CD8-positive, alpha-beta memory T cell (primary cell): ENCODE results near the gene UBE2Q2. TPM values are rescaled to one million over a fixed set of nuclear protein-coding genes. Genes with fewer than 3 reads are reported as not detected.
"Not testable (repeated sequence)": the region's sequence is repeated elsewhere in the genome, so short reads cannot be mapped to it uniquely, and the experiment has no call there.

Experiments used
- CTCF ChIA-PET: fragments of 350-600 bp; sonication (Branson Sonifier 250); formaldehyde crosslinking; loops from one replicate; lab custom pipeline; 2021; ENCODE audit warnings: antibody characterized with exemption; lab: Charles Lee
- POLR2A ChIA-PET: fragments of 350-600 bp; sonication (Branson Sonifier 250); formaldehyde crosslinking; loops from one replicate; lab custom pipeline; 2021; ENCODE audit warnings: antibody characterized with exemption; lab: Charles Lee
- DNase-seq, 5 donors: peaks; one replicate each; pipeline versions ENCODE4 v3.0.0 to v3.0.0-alpha.2; 2020 to 2022; ENCODE audit warnings: mixed read lengths in 1 of 5
- H3K27ac ChIP-seq: one replicate; pipeline ENCODE4 v1.7.0; 2013; ENCODE audit warnings: low read depth, mild to moderate bottlenecking, low read length, moderate library complexity
- H3K27me3 ChIP-seq: 2 replicates; pipeline ENCODE4 v1.7.0; 2013; ENCODE audit warnings: low read length, mild to moderate bottlenecking; ENCODE audit not compliant: insufficient read depth, poor library complexity, severe bottlenecking
- H3K36me3 ChIP-seq: 2 replicates; pipeline ENCODE4 v1.7.0; 2013; ENCODE audit warnings: mild to moderate bottlenecking, low read length, moderate library complexity; ENCODE audit not compliant: insufficient read depth
- H3K4me1 ChIP-seq: 2 replicates; pipeline ENCODE4 v1.7.0; 2013; ENCODE audit warnings: mild to moderate bottlenecking, low read length, moderate library complexity; ENCODE audit not compliant: insufficient read depth
- H3K4me3 ChIP-seq: 2 replicates; pipeline ENCODE4 v1.7.0; 2013; ENCODE audit warnings: mild to moderate bottlenecking, low read length
- H3K9me3 ChIP-seq: 2 replicates; pipeline ENCODE4 v1.7.0; 2013; ENCODE audit warnings: mild to moderate bottlenecking, low read length
- H3K27ac Mint-ChIP-seq, 8 donors: one replicate each; pipeline ENCODE4 v1.8.0; 2020 to 2021; ENCODE audit warnings: mixed read lengths in 8 of 8, mild to moderate bottlenecking in 6 of 8, inconsistent platforms in 3 of 8, moderate library complexity in 3 of 8
- H3K27me3 Mint-ChIP-seq, 2 donors: one replicate each; pipeline ENCODE4 v1.8.0; 2020 to 2021; ENCODE audit warnings: mixed read lengths in 2 of 2, mild to moderate bottlenecking in 1 of 2, moderate library complexity in 1 of 2
- H3K36me3 Mint-ChIP-seq, 3 donors: one replicate each; pipeline ENCODE4 v1.8.0; 2020 to 2021; ENCODE audit warnings: mixed read lengths in 3 of 3, inconsistent platforms in 1 of 3, mild to moderate bottlenecking in 1 of 3
- H3K4me1 Mint-ChIP-seq, 3 donors: one replicate each; pipeline ENCODE4 v1.8.0; 2020 to 2021; ENCODE audit warnings: mixed read lengths in 3 of 3, inconsistent platforms in 1 of 3, mild to moderate bottlenecking in 1 of 3
- H3K4me3 Mint-ChIP-seq, 7 donors: one replicate each; pipeline ENCODE4 v1.8.0; 2020 to 2021; ENCODE audit warnings: mixed read lengths in 7 of 7, mild to moderate bottlenecking in 6 of 7, moderate library complexity in 4 of 7, inconsistent platforms in 2 of 7
- H3K9me3 Mint-ChIP-seq, 5 donors: one replicate each; pipeline ENCODE4 v1.8.0; 2020 to 2022; ENCODE audit warnings: mixed read lengths in 5 of 5, mild to moderate bottlenecking in 3 of 5, moderate library complexity in 2 of 5, inconsistent platforms in 1 of 5
- polyA plus RNA-seq: library from polyadenylated mRNA; unstranded; fragments of 300-500 nt; fragmentation: Illumina TruSeq; gene quantifications from one replicate; pipeline ENCODE4 v1.2.3, GENCODE V29; 2021
- total RNA-seq, 2 experiments: library from RNA; stranded (reverse); gene quantifications; one replicate each; pipeline ENCODE4 v1.2.3, GENCODE V29; 2021

The UBE2Q2 gene
- total and polyA plus RNA-seq, 3 experiments from 2014 or later, result 17.5 to 38.3 (median 19.3) TPM

DNA sequence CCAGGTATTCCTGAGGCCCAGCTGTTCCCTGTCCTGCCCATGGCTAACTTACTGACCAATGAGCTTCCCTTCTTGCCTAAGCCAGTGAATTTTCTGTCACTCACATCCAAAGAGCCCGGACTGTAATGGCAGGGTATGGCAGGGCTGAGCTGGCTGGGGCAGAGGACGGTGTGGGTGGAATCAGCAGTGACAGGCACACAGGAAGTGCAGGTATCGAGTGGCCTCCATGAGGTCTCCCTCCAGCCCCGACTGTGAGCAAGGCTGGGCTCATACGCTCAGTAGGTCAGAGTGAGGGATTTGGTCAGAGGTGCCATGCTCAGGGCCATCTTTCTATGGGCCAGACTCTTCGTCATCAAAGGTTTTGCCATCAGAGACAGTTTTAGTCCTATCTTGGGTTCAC, 35.2 kb upstream of the UBE2Q2 start:
- H3K4me3 Mint-ChIP-seq, H3K27ac ChIP-seq, H3K4me3 ChIP-seq, DNase-seq, H3K27me3 ChIP-seq, H3K4me1 Mint-ChIP-seq, H3K9me3 Mint-ChIP-seq, H3K27ac Mint-ChIP-seq, POLR2A ChIA-PET, H3K36me3 ChIP-seq, H3K9me3 ChIP-seq, H3K4me1 ChIP-seq, H3K36me3 Mint-ChIP-seq: not testable (repeated sequence)
- peaks cover 9 to 17% of the 10 kb centered on the region in 2 donors for H3K27me3 Mint-ChIP-seq
- CTCF ChIA-PET, result interaction anchor here (0.9 kb wide), 1 partner anchor 35 kb away, joined by 4 read pairs; the partner anchor contains the start of gene UBE2Q2

DNA sequence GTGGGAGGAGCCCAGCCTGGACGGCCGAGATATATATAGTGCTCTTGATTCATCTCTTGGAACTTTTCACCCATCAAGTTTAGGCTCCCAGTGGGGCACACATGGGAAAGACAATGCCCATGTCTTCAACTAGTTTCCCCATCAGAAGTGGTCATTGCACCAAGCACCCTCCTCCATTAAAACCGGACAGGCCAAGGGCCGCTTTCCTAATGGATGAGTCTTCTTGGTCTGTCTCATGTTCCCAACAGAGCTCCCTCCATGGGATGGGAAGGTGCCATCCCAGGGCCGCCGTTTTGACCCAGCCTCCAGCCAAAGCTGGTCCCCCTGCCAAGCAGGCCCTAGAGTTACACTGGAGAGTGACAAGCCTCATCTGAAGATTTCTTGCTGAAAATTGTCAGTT, 34.7 kb upstream of the UBE2Q2 start:
- no peak overlapping the region for H3K27ac ChIP-seq
- H3K4me1 ChIP-seq, result no peaks in the 10 kb centered on the region
- Mint-ChIP-seq H3K9me3 (no peaks in the 10 kb centered on the region), H3K27ac (no peak overlapping the region), H3K4me1 (no peaks in the 10 kb centered on the region), H3K36me3 (no peaks in the 10 kb centered on the region), H3K27me3 (peaks cover 9 to 13% of the 10 kb centered on the region in 2 donors), H3K4me3 (no peak overlapping the region)
- no peaks in the 10 kb centered on the region for H3K27me3 ChIP-seq
- no peak overlapping the region for H3K4me3 ChIP-seq
- no peaks in the 10 kb centered on the region for H3K36me3 ChIP-seq
- ChIA-PET CTCF (interaction anchor here (0.9 to 2.5 kb wide), 4 partner anchors 34 to 331 kb away, joined by 3 to 13 read pairs (median 4); partner anchors contain the start of gene UBE2Q2), POLR2A (no interaction called here)
- no peak for DNase-seq
- no peaks in the 10 kb centered on the region for H3K9me3 ChIP-seq

DNA sequence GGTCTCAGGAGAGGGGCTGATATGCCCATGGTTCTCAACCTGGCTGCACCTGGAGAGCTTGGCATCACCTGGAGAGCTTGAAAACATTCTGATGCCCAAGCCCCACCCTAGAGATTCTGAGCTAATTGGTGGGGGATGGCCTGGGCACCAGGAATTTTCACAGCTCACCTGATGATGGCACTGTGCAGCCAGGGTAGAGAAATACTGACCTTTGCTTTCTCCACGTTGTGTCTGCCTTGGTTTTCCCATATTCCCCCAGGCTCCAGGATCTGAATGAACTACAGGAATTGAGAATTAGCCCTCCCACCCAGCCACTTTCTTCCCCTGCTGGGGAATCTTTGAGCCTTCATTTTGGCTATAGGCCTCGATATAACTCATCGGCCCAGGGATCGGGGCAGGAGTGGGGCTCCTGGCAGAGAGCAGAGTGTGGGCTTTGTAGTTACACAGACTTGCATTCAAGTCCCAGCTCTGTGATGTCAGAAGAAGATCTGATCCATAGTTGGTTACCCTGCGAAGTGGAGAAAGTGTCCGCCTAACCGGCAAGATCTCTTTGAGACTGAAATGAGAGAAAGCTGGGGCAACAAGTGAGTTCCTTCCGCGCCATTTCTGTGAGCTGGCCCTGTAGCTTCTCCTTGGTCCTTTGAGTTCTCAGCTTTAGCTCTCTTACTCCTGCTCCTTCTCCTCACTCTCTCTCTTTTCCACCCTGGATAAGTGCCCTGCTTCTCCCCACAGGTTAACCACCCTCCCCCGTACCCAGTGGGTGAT, 33.1 kb upstream of the UBE2Q2 start:
- Histone ChIP-seq H3K36me3 (no peaks in the 10 kb centered on the region), H3K9me3 (no peaks in the 10 kb centered on the region), H3K4me1 (no peaks in the 10 kb centered on the region), H3K4me3 (no peak overlapping the region), H3K27ac (no peak overlapping the region), H3K27me3 (no peaks in the 10 kb centered on the region)
- DNase-seq, result no peak
- Mint-ChIP-seq H3K36me3 (no peaks in the 10 kb centered on the region), H3K27ac (peak overlapping the region in 3 of 8 donors; percentile 30 to 43 (median 36)), H3K9me3 (no peaks in the 10 kb centered on the region), H3K4me1 (no peaks in the 10 kb centered on the region), H3K27me3 (peaks cover 4 to 12% of the 10 kb centered on the region in 2 donors), H3K4me3 (no peak overlapping the region)
- ChIA-PET POLR2A (interaction anchor here (0.7 kb wide), 1 partner anchor 11 kb away, joined by 6 read pairs; no protein-coding TSS in a partner anchor), CTCF (interaction anchor here (0.7 to 2.5 kb wide), 7 partner anchors 8 to 340 kb away, joined by 3 to 13 read pairs (median 4); no protein-coding TSS in a partner anchor)

DNA sequence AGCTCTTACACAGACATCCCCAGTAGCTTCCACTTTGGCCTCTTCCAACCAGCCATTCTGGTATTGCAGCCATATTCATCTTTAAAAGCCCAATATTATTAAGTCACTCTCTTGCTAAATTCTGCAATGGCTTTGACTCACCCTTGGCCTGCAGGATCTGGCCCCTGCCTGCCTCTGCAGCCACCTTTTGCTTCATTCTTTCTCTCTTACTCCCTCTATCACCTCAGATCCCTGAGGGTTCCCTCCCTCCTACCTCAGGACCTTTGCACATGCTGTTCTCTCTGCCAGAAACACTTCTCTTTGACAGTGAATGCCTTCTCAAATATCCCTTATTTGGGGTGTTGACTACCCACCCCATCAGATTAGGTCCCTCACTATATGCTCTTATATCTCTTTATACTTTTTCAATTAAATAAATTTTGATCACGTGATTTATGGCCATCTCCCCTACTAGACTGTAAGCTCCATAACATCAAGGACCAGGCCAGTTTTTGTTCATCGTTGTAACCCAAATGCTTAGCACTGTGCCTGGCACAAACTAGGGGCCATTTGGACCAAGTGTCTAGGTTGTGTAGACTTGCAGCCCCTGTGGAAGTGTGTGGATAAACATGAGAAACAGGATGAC, 32.3 kb upstream of the UBE2Q2 start:
- Mint-ChIP-seq H3K36me3 (no peaks in the 10 kb centered on the region), H3K27me3 (peaks cover 3 to 7% of the 10 kb centered on the region in 2 donors), H3K4me1 (no peaks in the 10 kb centered on the region), H3K9me3 (no peaks in the 10 kb centered on the region), H3K4me3 (no peak overlapping the region), H3K27ac (peak overlapping the region in 3 of 8 donors; percentile 36 to 61 (median 43))
- Histone ChIP-seq H3K27ac (no peak overlapping the region), H3K4me3 (no peak overlapping the region), H3K27me3 (no peaks in the 10 kb centered on the region), H3K36me3 (no peaks in the 10 kb centered on the region), H3K4me1 (no peaks in the 10 kb centered on the region), H3K9me3 (no peaks in the 10 kb centered on the region)
- DNase-seq, result no peak
- ChIA-PET POLR2A (no interaction called here), CTCF (interaction anchor here (0.9 to 2.5 kb wide), 4 partner anchors 9 to 328 kb away, joined by 4 to 13 read pairs (median 8); no protein-coding TSS in a partner anchor)

DNA sequence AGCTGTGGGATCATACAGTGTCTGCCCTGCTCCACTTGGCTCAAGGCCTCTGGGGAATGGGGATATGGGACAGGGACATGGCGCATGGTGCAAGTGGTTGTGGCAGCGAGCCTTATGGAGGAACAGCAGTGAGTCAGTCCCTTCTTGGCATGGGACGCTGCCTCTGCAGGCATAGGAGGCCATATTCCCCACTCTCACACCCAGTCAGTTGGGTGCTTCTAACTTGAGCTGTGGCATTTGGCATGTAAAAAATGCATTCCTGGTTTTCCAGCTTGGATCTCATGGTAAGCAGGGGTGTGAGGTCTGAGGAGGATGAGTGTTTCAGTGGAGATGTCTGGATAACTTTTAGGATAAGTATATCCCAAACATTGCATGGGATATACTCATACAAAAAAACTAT, 31.6 kb upstream of the UBE2Q2 start:
- no peak overlapping the region for H3K4me3 ChIP-seq
- Mint-ChIP-seq H3K36me3 (no peaks in the 10 kb centered on the region), H3K4me1 (peaks cover 0 to 5% (median under 1%) of the 10 kb centered on the region in 3 donors), H3K27me3 (peaks cover 0 to under 1% of the 10 kb centered on the region in 2 donors), H3K9me3 (no peaks in the 10 kb centered on the region), H3K4me3 (no peak overlapping the region), H3K27ac (no peak overlapping the region)
- no peaks in the 10 kb centered on the region for H3K4me1 ChIP-seq
- ChIA-PET POLR2A (no interaction called here), CTCF (interaction anchor here (2.2 kb wide), 1 partner anchor 10 kb away, joined by 9 read pairs; no protein-coding TSS in a partner anchor)
- H3K9me3 ChIP-seq, result no peaks in the 10 kb centered on the region
- no peaks in the 10 kb centered on the region for H3K27me3 ChIP-seq
- DNase-seq, result no peak
- H3K27ac ChIP-seq, result no peak overlapping the region
- H3K36me3 ChIP-seq, result no peaks in the 10 kb centered on the region

DNA sequence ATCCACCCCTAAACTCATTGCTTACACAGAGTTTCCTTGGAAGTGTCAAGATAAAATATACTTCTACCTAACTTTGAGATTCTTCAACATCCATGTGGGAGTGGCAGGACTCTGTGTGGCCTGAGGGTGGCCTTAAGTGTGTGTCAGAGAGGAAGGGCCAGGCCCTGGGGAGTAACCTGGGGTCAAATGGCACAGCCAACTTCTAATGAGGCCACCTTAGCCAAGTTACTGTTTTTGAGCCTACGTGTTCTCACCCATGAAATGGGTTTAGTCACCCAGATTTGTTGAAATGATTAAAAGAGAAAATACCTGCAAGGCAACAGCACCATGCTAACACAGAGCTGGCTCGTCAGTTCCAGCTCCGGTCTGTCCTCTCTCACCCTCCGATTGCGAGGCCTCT, 28.5 kb upstream of the UBE2Q2 start:
- POLR2A ChIA-PET, result no interaction called here
- H3K4me1 ChIP-seq, result peaks cover 7% of the 10 kb centered on the region
- no peaks in the 10 kb centered on the region for H3K36me3 ChIP-seq
- CTCF ChIA-PET, result no interaction called here
- Mint-ChIP-seq H3K4me3 (no peak overlapping the region), H3K9me3 (no peaks in the 10 kb centered on the region), H3K27me3 (no peaks in the 10 kb centered on the region), H3K27ac (no peak overlapping the region), H3K4me1 (peaks cover 7 to 14% (median 11%) of the 10 kb centered on the region in 3 donors), H3K36me3 (no peaks in the 10 kb centered on the region)
- H3K27ac ChIP-seq, result no peak overlapping the region
- no peaks in the 10 kb centered on the region for H3K9me3 ChIP-seq
- no peak for DNase-seq
- H3K27me3 ChIP-seq, result no peaks in the 10 kb centered on the region
- H3K4me3 ChIP-seq, result no peak overlapping the region

DNA sequence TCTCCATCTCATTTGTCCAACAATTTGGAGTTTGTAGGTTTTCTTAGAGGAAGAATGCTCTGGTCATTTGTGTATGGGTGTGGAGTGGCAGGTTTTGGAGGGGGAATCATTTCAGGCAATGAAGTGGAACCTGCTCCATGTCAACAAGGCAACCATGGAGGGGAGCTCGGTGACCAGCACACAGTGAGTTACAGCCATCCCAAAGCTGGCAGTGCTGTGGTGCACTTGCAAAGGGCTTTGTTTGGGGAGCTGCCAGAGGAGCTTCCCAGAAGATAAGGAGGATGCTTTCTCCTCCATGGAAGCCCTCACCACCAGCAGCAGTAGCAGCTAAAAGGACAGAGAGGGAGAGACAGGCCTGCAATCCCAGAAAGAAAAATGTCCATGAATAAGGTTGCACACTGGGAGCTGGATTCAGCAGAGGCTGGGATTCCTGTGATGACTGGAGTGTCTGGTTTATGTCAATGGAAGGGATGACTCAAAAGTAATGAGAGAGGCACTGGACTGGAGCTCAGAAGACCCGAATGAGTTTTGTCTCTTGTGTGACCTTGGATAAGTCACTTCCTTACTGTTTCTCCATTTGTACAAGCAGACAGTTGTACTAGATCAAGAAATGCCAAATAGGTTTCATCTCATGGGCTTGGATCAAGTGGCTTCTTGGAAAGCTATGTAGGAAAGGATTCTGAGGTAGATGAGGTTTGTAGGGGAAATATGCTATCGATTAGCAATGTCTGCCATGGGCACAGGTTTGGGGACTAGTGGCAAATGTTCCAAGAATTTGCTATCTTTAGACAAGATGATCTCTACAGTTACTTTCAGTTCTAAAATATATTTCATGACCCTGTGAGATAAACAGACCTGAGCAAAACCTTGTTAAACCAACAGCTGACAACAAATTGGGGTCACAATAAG, 27.2 kb upstream of the UBE2Q2 start:
- H3K36me3 Mint-ChIP-seq, result no peaks in the 10 kb centered on the region
- CTCF ChIA-PET, result interaction anchor here (0.9 to 1.7 kb wide), 2 partner anchors 14 to 88 kb away, joined by 4 to 6 read pairs; no protein-coding TSS in a partner anchor

More for the DNA sequence above, 27.2 kb upstream of the UBE2Q2 start:
- Histone ChIP-seq H3K9me3 (no peaks in the 10 kb centered on the region), H3K27ac (no peak overlapping the region), H3K36me3 (no peaks in the 10 kb centered on the region), H3K4me1 (peaks cover 7% of the 10 kb centered on the region), H3K4me3 (no peak overlapping the region), H3K27me3 (no peaks in the 10 kb centered on the region)
- POLR2A ChIA-PET, result no interaction called here
- H3K27me3 Mint-ChIP-seq, result no peaks in the 10 kb centered on the region
- H3K4me3 Mint-ChIP-seq, result no peak overlapping the region
- DNase-seq, result no peak
- no peak overlapping the region for H3K27ac Mint-ChIP-seq
- no peaks in the 10 kb centered on the region for H3K9me3 Mint-ChIP-seq
- peaks cover 7 to 14% (median 11%) of the 10 kb centered on the region in 3 donors for H3K4me1 Mint-ChIP-seq
